SK-N-SH (cell line): Measurements from ENCODE around the gene EXOC6B. TPM values are rescaled to one million over a fixed set of nuclear protein-coding genes. Genes with fewer than 3 reads are reported as not detected.

Experiments used
- CTCF ChIA-PET: fragments of 300-600, 350-600 bp; formaldehyde crosslinking; extraction: SDS; loops from one replicate; lab custom pipeline; 2021; lab: Yijun Ruan, JAX
- POLR2A ChIA-PET: fragments of 350-600 bp; sonication (Branson Sonifier 250); formaldehyde crosslinking; extraction: SDS; loops from one replicate; lab custom pipeline; 2020; ENCODE audit warnings: antibody characterized with exemption, inconsistent platforms; lab: Yijun Ruan, JAX
- DNase-seq: peaks from one replicate; pipeline ENCODE4 v3.0.0; 2012
- H2AFZ ChIP-seq: fragments of 200-600 bp; sonication (generic); 2 replicates; pipeline ENCODE4 v1.8.1; 2016; ENCODE audit warnings: antibody characterized with exemption, mild to moderate bottlenecking, low read depth
- H3F3A ChIP-seq: fragments of 200-600 bp; sonication (generic); replicated peaks from 2 replicates; pipeline ENCODE3; 2016; ENCODE audit warnings: antibody characterized with exemption, mild to moderate bottlenecking; ENCODE audit not compliant: insufficient read depth
- H3K27ac ChIP-seq, 2 experiments: fragments of 200-500 bp in 1 of 2; fragments of 200-600 bp in 1 of 2; sonication (Bioruptor generic) in 1 of 2; sonication (generic), shearing (Covaris generic) in 1 of 2; 2 replicates each; pipeline versions ENCODE4 v1.5.1 to v1.6.1; 2014 to 2016; ENCODE audit warnings: low read depth in 2 of 2, inconsistent platforms in 1 of 2, low read length in 1 of 2, mild to moderate bottlenecking in 1 of 2, mixed read lengths in 1 of 2
- H3K27me3 ChIP-seq: fragments of 200-600 bp; sonication (generic), shearing (Covaris generic); 2 replicates; pipeline ENCODE4 v1.6.1; 2016; ENCODE audit warnings: mixed run types; ENCODE audit not compliant: insufficient read depth
- H3K36me3 ChIP-seq, 2 experiments: fragments of 200-500 bp in 1 of 2; fragments of 200-600 bp in 1 of 2; sonication (Bioruptor generic) in 1 of 2; sonication (generic) in 1 of 2; replicated peaks in 1 of 2; 2 replicates each; pipeline versions ENCODE3 to v1.5.1; 2014 to 2016; ENCODE audit warnings: low read length in 1 of 2, mild to moderate bottlenecking in 1 of 2; ENCODE audit not compliant: insufficient read depth in 2 of 2, control insufficient read depth in 1 of 2
- H3K4me1 ChIP-seq, 2 experiments: fragments of 200-500 bp in 1 of 2; fragments of 200-600 bp in 1 of 2; sonication (Bioruptor generic) in 1 of 2; sonication (generic), shearing (Covaris generic) in 1 of 2; 2 replicates each; pipeline versions ENCODE4 v1.5.1 to v1.6.1; 2014 to 2016; ENCODE audit warnings: low read depth in 1 of 2, low read length in 1 of 2, mixed run types in 1 of 2; ENCODE audit not compliant: insufficient read depth in 2 of 2, control insufficient read depth in 1 of 2
- H3K4me2 ChIP-seq: fragments of 200-600 bp; sonication (generic), shearing (Covaris generic); 2 replicates; pipeline ENCODE4 v1.6.1; 2017; ENCODE audit warnings: mixed run types
- H3K4me3 ChIP-seq, 2 experiments: fragments of 200-500 bp in 1 of 2; fragments of 200-600 bp in 1 of 2; sonication (Bioruptor generic) in 1 of 2; sonication (generic), shearing (Covaris generic) in 1 of 2; 2 replicates each; pipeline versions ENCODE4 v1.5.1 to v1.8.1; 2014 to 2016; ENCODE audit warnings: low read depth in 2 of 2, inconsistent platforms in 1 of 2, low read length in 1 of 2, mild to moderate bottlenecking in 1 of 2, mixed read lengths in 1 of 2, moderate library complexity in 1 of 2
- H3K79me2 ChIP-seq: fragments of 200-600 bp; sonication (generic); 2 replicates; pipeline ENCODE4 v1.8.1; 2017; ENCODE audit warnings: mild to moderate bottlenecking; ENCODE audit not compliant: insufficient read depth
- H3K9ac ChIP-seq: fragments of 200-600 bp; sonication (generic); 2 replicates; pipeline ENCODE4 v1.6.1; 2017; ENCODE audit warnings: mixed run types
- H3K9me2 ChIP-seq: fragments of 200-600 bp; sonication (generic); 2 replicates; pipeline ENCODE4 v1.6.1; 2017; ENCODE audit warnings: mixed run types
- H3K9me3 ChIP-seq: fragments of 200-600 bp; sonication (generic); 2 replicates; pipeline ENCODE4 v1.6.1; 2017; ENCODE audit warnings: mixed run types, mild to moderate bottlenecking, moderate library complexity
- H4K20me1 ChIP-seq: fragments of 200-600 bp; sonication (generic); 2 replicates; pipeline ENCODE4 v1.6.1; 2017; ENCODE audit warnings: mild to moderate bottlenecking, mixed run types; ENCODE audit not compliant: insufficient read depth
- EZH2phosphoT487 ChIP-seq: fragments of 200-600 bp; sonication (generic); IDR thresholded peaks from 2 replicates; pipeline ENCODE4 v1.6.1; 2017; ENCODE audit warnings: low read depth, mixed run types, mild to moderate bottlenecking, antibody characterized with exemption, moderate library complexity, borderline replicate concordance
- FOXJ3 ChIP-seq: sonication (generic); formaldehyde crosslinking; IDR thresholded peaks from 2 replicates; pipeline ENCODE4 v1.5.1; 2020; ENCODE audit warnings: mild to moderate bottlenecking, missing genetic modification reagents
- GATA2 ChIP-seq: sonication (generic); formaldehyde crosslinking; IDR thresholded peaks from 2 replicates; pipeline ENCODE4 v1.5.0; 2020; ENCODE audit warnings: mild to moderate bottlenecking, missing genetic modification reagents
- MXI1 ChIP-seq: IDR thresholded peaks from 2 replicates; pipeline ENCODE4 v1.6.1; 2012; ENCODE audit warnings: mild to moderate bottlenecking, low read depth, low read length, improper control_type of control experiment
- NRF1 ChIP-seq: IDR thresholded peaks from 2 replicates; pipeline ENCODE4 v1.6.1; 2012; ENCODE audit warnings: low read depth, mild to moderate bottlenecking, low read length
- PBX3 ChIP-seq: IDR thresholded peaks from 2 replicates; pipeline ENCODE4; 2012
- POLR2AphosphoS5 ChIP-seq: IDR thresholded peaks from 2 replicates; pipeline ENCODE4 v1.6.1; 2012; ENCODE audit warnings: low read depth, low read length
- RFX5 ChIP-seq: IDR thresholded peaks from 2 replicates; pipeline ENCODE4 v1.6.1; 2012; ENCODE audit warnings: mild to moderate bottlenecking, improper control_type of control experiment, low read length
- WGBS: methylation state at CpG from one replicate; pipeline ENCODE4 v1.1.6; 2017; ENCODE audit warnings: low lambda C conversion rate; 5-methylcytosine and 5-hydroxymethylcytosine counted together
- polyA plus RNA-seq, 3 experiments: library from polyadenylated mRNA; depleted of rRNA; stranded (reverse); fragments of >200 nt; gene quantifications; 2 replicates each; pipeline ENCODE4 v1.2.3, GENCODE V29; 2012

EXOC6B gene
- polyA plus RNA-seq, 1 of the 3 experiments (the other 2 are of a cell fraction), result 7.4 TPM

- Histone ChIP-seq H4K20me1 (no peaks in the 10 kb centered on the region), H3K4me2 (peak overlapping the region; percentile 21; the same call in 1 of the 2 replicates), H3K9me2 (no peaks in the 10 kb centered on the region), H3F3A (peaks cover 20% of the 10 kb centered on the region), H3K27ac (peak overlapping the region in 1 of 2 experiments; percentile 74; a peak in 2 of 4 replicates), H3K27me3 (no peaks in the 10 kb centered on the region), H3K79me2 (no peaks in the 10 kb centered on the region), H3K9ac (no peak overlapping the region), H3K36me3 (peaks cover 0 to 4% of the 10 kb centered on the region in 2 experiments), H2AFZ (no peak overlapping the region), H3K4me1 (peaks cover 8 to 11% of the 10 kb centered on the region in 2 experiments; a peak in 3 of 4 replicates), H3K9me3 (no peaks in the 10 kb centered on the region), H3K4me3 (no peak overlapping the region)
- WGBS, result 84% methylated on average over 8 of the region's 8 CpGs
- DNase-seq, result no peak
- ChIA-PET CTCF (interaction anchor here (1.3 kb wide), 1 partner anchor 37 kb away, joined by 3 read pairs; no protein-coding TSS in a partner anchor), POLR2A (interaction anchor here (0.6 kb wide), 1 partner anchor 11 kb away, joined by 4 read pairs; no protein-coding TSS in a partner anchor)
- TF ChIP-seq GATA2 (CRISPR knock-in tag), result no peak
- TF ChIP-seq RFX5, result no peak
Observed at GRCh38 chr2:72674982-72675915, 150.6 kb downstream of the EXOC6B start.

GRCh38 chr2:72673279-72673678, 152.6 kb downstream of the EXOC6B start:
- no peak overlapping the region for H2AFZ ChIP-seq
- H4K20me1 ChIP-seq, result no peaks in the 10 kb centered on the region
- no peak overlapping the region for H3K9ac ChIP-seq
- no peak for TF ChIP-seq POLR2AphosphoS5
- TF ChIP-seq MXI1, result no peak
- no peak for TF ChIP-seq RFX5
- TF ChIP-seq PBX3, result no peak
- TF ChIP-seq FOXJ3 (CRISPR knock-in tag), result no peak
- TF ChIP-seq NRF1, result no peak
- no peak for TF ChIP-seq EZH2phosphoT487
- H3K4me3 ChIP-seq, result no peak overlapping the region
- ChIA-PET POLR2A (no interaction called here), CTCF (interaction anchor here (1.1 kb wide), 1 partner anchor 535 kb away, joined by 3 read pairs; no protein-coding TSS in a partner anchor)
- peaks cover 8 to 11% of the 10 kb centered on the region in 2 experiments; a peak in 3 of 4 replicates for H3K4me1 ChIP-seq
- no peaks in the 10 kb centered on the region for H3K9me2 ChIP-seq
- H3K9me3 ChIP-seq, result no peaks in the 10 kb centered on the region
- peaks cover 20% of the 10 kb centered on the region for H3F3A ChIP-seq
- H3K27me3 ChIP-seq, result no peaks in the 10 kb centered on the region
- 93% methylated on average over 2 of the region's 2 CpGs for WGBS
- no peaks in the 10 kb centered on the region for H3K79me2 ChIP-seq
- no peak overlapping the region for H3K27ac ChIP-seq
- H3K4me2 ChIP-seq, result no peak overlapping the region
- H3K36me3 ChIP-seq, result no peaks in the 10 kb centered on the region
- DNase-seq, result no peak
